ENCODE data around the gene MNAT1.

The MNAT1 gene

DNA sequence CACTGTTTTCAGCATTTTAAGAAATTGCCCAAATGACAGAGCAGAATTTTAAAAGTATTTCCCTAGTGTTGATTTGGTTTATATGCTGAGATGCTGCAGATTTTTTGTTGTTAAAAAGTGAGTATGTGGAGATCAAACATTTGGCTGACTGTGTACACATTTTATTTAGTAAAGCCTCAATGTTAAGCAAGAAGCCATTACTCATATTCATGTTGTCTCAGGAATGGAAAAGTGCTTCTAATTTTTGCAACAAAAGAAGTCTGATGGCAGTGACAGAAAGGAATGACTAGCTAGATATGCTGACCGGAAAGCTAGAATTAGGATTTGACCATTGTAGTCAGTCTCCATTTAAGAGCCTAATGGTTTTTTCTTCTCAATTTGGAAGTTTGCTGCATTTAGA lies 269.0 kb downstream of the MNAT1 start:
- intact Hi-C loops (cut with DNase I), result no loop called here

DNA sequence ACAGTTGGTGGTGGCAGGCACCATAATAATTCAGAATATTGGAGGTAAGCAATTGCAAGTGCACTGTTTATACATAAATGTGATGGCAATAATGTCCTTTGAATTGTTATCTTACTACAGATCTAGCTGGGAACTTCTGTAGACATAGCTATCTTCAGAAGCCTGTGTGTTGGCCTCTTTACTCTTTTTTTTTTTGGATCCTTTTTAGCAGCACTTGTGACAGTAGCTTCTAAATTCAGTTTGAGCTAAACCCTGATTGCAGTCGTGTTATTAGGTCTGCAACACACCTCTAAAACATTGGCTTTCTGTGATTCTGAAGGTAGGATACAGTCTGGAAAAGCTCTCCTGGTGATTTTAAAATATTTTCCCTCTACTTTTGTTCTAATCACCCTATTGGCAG lies 285.0 kb downstream of the MNAT1 start:
- intact Hi-C loops (cut with DNase I), result no loop called here
- no peak for DNase-seq

More for the DNA sequence above, 269.0 kb downstream of the MNAT1 start:
- DNase-seq, result no peak

Measured in posterior cingulate gyrus (tissue), 11 donors.